Panc1 (cell line): ENCODE measurements around the gene ACADSB. TPM values are rescaled to one million over a fixed set of nuclear protein-coding genes. Genes with fewer than 3 reads are reported as not detected.

Source experiments
- ATAC-seq: fragments of 200-7000 bp; cut with Tn5 transposase; 2 replicates; pipeline ENCODE4 v1.9.1; 2020; ENCODE audit warnings: mild to moderate bottlenecking, moderate library complexity
- BruUV-seq: library from RNA; stranded (reverse); fragments of 400-500 nt; replicated peaks from 2 replicates; lab custom pipeline; 2021; lab: Mats Ljungman, UMichigan
- CTCF ChIA-PET: fragments of 300-600 bp; sonication (Branson Sonifier 250); formaldehyde crosslinking; loops from one replicate; lab custom pipeline; 2022; ENCODE audit warnings: antibody characterized with exemption; lab: Charles Lee
- POLR2A ChIA-PET: fragments of 300-600 bp; sonication (Branson Sonifier 250); formaldehyde crosslinking; loops from one replicate; lab custom pipeline; 2022; ENCODE audit warnings: antibody characterized with exemption; lab: Charles Lee
- DNase-seq: peaks from one replicate; pipeline ENCODE4 v3.0.0-alpha.2; 2010; ENCODE audit warnings: low read depth, low spot score
- H3K27ac ChIP-seq: 2 replicates; pipeline ENCODE4 v1.5.1; 2011; ENCODE audit warnings: mild to moderate bottlenecking, low read length, inconsistent platforms
- H3K27me3 ChIP-seq: fragments of 200-500 bp; sonication (Bioruptor generic); 2 replicates; pipeline ENCODE4 v1.6.0; 2014; ENCODE audit warnings: low read length, inconsistent platforms; ENCODE audit not compliant: control insufficient read depth, insufficient read depth
- H3K36me3 ChIP-seq: fragments of 200-500 bp; sonication (Bioruptor generic); 2 replicates; pipeline ENCODE4 v1.5.1; 2014; ENCODE audit warnings: inconsistent platforms, mild to moderate bottlenecking, low read length, moderate library complexity; ENCODE audit not compliant: control insufficient read depth, insufficient read depth
- H3K4me1 ChIP-seq: 2 replicates; pipeline ENCODE4 v1.5.1; 2011; ENCODE audit warnings: inconsistent platforms, mild to moderate bottlenecking, low read length, moderate library complexity; ENCODE audit not compliant: control insufficient read depth, insufficient read depth
- H3K4me3 ChIP-seq, 2 experiments: 2 replicates each; pipeline ENCODE4 v1.5.1; 2011 to 2012; ENCODE audit warnings: low read depth in 2 of 2, low read length in 2 of 2, mild to moderate bottlenecking in 2 of 2, inconsistent platforms in 1 of 2, moderate library complexity in 1 of 2
- H3K9me3 ChIP-seq: fragments of 200-500 bp; sonication (Bioruptor generic); 2 replicates; pipeline ENCODE4 v1.5.1; 2014; ENCODE audit warnings: low read depth, mild to moderate bottlenecking, inconsistent platforms, low read length, moderate library complexity; ENCODE audit not compliant: control insufficient read depth, insufficient read depth
- POLR2AphosphoS5 ChIP-seq: IDR thresholded peaks from 2 replicates; pipeline ENCODE4 v1.6.1; 2012; ENCODE audit warnings: mild to moderate bottlenecking, low read depth, low read length, moderate library complexity
- SIN3A ChIP-seq: IDR thresholded peaks from 2 replicates; pipeline ENCODE4 v1.6.1; 2012; ENCODE audit warnings: low read depth, mild to moderate bottlenecking, low read length, moderate library complexity, borderline replicate concordance; ENCODE audit not compliant: insufficient read depth
- TCF7L2 ChIP-seq: IDR thresholded peaks from 2 replicates; pipeline ENCODE4 v1.6.1; 2011; ENCODE audit warnings: mild to moderate bottlenecking, low read depth, low read length, inconsistent platforms
- in situ Hi-C: cut with HindIII; loops from 2 replicates; pipeline ENCODE4 v1.10.0; 2016; ENCODE audit warnings: low sequenced_read_pairs, low pct_unique_long_range_greater_than_20kb
- intact Hi-C: fragments of 100-400 bp; cut with micrococcal nuclease; formaldehyde crosslinking; loops from one replicate; pipeline ENCODE4 v1.10.0; 2022; ENCODE audit not compliant: unreplicated experiment
- total RNA-seq: library from RNA; stranded (reverse); gene quantifications from one replicate; pipeline ENCODE4 v1.2.1, GENCODE V29; 2021; ENCODE audit not compliant: unreplicated experiment
- TF ChIP-seq, protein P1 (sequence below): fragments of 450-650 bp; IDR thresholded peaks from 2 replicates; pipeline ENCODE4 v1.5.1; 2017; ENCODE audit warnings: mild to moderate bottlenecking
- TF ChIP-seq, protein P2 (sequence below), 2 experiments: IDR thresholded peaks; 2 replicates each; pipeline ENCODE4 v1.6.1; 2011 to 2012; ENCODE audit warnings: low read depth in 2 of 2, control low read depth in 1 of 2, low read length in 1 of 2, mild to moderate bottlenecking in 1 of 2, moderate library complexity in 1 of 2; ENCODE audit not compliant: insufficient read depth in 1 of 2

ACADSB gene
- total RNA-seq, 1 experiment from 2014 or later: 19.2 TPM

DNA sequence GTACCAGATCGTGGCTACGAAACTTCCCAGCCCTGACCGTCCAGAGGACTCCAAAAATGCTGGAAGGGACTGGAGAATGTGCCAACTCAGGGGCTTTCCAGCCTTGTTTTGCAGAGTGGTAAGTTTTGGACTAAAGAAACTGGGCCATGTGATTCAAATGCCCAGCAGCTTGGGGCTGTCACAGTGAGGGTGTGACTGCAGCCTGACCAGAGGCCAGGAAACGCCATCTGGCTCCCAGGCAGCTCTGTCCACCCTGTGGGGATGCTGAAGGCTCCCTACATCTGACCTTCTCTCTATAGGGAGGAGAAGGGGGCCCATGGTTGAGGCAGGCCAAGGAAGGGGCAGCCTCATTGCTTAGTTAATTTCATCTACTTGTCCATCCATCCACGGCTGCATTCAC, 65.4 kb downstream of the ACADSB start:
- DNase-seq (no peak), ATAC-seq (no peak)
- POLR2A ChIA-PET: no interaction called here
- no peaks in the 10 kb centered on the region for H3K9me3 ChIP-seq
- TF ChIP-seq, protein P1, sequence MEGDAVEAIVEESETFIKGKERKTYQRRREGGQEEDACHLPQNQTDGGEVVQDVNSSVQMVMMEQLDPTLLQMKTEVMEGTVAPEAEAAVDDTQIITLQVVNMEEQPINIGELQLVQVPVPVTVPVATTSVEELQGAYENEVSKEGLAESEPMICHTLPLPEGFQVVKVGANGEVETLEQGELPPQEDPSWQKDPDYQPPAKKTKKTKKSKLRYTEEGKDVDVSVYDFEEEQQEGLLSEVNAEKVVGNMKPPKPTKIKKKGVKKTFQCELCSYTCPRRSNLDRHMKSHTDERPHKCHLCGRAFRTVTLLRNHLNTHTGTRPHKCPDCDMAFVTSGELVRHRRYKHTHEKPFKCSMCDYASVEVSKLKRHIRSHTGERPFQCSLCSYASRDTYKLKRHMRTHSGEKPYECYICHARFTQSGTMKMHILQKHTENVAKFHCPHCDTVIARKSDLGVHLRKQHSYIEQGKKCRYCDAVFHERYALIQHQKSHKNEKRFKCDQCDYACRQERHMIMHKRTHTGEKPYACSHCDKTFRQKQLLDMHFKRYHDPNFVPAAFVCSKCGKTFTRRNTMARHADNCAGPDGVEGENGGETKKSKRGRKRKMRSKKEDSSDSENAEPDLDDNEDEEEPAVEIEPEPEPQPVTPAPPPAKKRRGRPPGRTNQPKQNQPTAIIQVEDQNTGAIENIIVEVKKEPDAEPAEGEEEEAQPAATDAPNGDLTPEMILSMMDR: no peak
- TF ChIP-seq SIN3A (no peak), TCF7L2 (no peak), POLR2AphosphoS5 (no peak)
- TF ChIP-seq, protein P2, sequence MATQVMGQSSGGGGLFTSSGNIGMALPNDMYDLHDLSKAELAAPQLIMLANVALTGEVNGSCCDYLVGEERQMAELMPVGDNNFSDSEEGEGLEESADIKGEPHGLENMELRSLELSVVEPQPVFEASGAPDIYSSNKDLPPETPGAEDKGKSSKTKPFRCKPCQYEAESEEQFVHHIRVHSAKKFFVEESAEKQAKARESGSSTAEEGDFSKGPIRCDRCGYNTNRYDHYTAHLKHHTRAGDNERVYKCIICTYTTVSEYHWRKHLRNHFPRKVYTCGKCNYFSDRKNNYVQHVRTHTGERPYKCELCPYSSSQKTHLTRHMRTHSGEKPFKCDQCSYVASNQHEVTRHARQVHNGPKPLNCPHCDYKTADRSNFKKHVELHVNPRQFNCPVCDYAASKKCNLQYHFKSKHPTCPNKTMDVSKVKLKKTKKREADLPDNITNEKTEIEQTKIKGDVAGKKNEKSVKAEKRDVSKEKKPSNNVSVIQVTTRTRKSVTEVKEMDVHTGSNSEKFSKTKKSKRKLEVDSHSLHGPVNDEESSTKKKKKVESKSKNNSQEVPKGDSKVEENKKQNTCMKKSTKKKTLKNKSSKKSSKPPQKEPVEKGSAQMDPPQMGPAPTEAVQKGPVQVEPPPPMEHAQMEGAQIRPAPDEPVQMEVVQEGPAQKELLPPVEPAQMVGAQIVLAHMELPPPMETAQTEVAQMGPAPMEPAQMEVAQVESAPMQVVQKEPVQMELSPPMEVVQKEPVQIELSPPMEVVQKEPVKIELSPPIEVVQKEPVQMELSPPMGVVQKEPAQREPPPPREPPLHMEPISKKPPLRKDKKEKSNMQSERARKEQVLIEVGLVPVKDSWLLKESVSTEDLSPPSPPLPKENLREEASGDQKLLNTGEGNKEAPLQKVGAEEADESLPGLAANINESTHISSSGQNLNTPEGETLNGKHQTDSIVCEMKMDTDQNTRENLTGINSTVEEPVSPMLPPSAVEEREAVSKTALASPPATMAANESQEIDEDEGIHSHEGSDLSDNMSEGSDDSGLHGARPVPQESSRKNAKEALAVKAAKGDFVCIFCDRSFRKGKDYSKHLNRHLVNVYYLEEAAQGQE (IDR thresholded peaks at IDR 0.05; ENCODE audit: insufficient read depth in 1 of 2, low read depth in 2 of 2, low read length in 1 of 2): no peak
- H3K4me3 ChIP-seq: no peak overlapping the region
- intact Hi-C loops: no loop called here
- in situ Hi-C loops: no loop called here
- H3K36me3 ChIP-seq: no peaks in the 10 kb centered on the region
- no peaks in the 10 kb centered on the region for H3K4me1 ChIP-seq
- peaks cover 11% of the 10 kb centered on the region for H3K27me3 ChIP-seq
- BruUV-seq: no TSS peak
- CTCF ChIA-PET: no interaction called here
- H3K27ac ChIP-seq: no peak overlapping the region

DNA sequence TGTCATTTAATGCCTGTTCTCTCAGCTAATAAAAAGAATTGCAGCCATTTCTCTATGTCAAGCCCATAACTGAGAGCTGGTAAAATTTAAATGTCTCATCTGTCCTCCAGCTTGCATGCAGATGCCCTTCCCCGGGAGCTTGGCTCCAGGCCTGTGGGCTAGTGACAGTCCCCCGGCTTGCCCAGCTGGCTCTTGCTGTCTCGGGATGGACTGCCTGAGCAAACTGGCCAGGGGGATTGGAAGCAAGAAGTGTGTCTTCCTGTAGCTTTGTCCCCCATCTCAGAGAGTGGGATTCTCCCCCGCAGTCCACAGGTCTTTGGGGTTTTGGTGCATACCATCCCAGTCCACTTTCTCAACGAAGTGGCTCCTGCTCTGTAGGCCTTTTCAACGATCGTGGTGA, 73.1 kb downstream of the ACADSB start:
- no peaks in the 10 kb centered on the region for H3K9me3 ChIP-seq
- no peak overlapping the region for H3K27ac ChIP-seq
- ChIA-PET POLR2A (no interaction called here), CTCF (no interaction called here)
- TF ChIP-seq TCF7L2 (no peak), SIN3A (no peak)
- no peak overlapping the region for H3K4me3 ChIP-seq
- no peaks in the 10 kb centered on the region for H3K27me3 ChIP-seq
- intact Hi-C loops (no loop called here), in situ Hi-C loops (no loop called here)
- H3K36me3 ChIP-seq: no peaks in the 10 kb centered on the region
- no TSS peak for BruUV-seq
- DNase-seq: no peak
- no peak for ATAC-seq
- H3K4me1 ChIP-seq: no peaks in the 10 kb centered on the region

DNA sequence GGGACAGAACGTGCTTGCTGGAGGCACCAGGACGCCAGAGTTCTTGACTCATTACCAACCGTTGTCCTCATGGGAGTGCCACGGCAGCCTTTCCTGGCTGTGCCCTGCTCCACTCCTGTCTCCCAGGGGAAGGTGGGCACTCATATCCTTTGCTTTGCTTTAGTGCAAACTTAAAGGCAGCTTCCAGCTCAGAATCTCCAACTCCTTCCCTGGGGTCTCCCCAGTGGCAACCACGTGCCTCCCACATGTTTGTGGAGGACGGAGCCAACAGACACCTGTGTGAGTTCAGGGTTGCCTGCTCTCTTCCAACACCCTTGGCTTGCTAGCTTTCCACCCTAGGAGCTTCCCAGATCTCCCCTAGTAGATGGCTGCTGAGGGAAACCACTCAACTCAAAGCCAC, 75.0 kb downstream of the ACADSB start:
- no TSS peak for BruUV-seq
- ATAC-seq (no peak), DNase-seq (no peak)
- H3K4me1 ChIP-seq: no peaks in the 10 kb centered on the region
- no peak overlapping the region for H3K4me3 ChIP-seq
- H3K9me3 ChIP-seq: no peaks in the 10 kb centered on the region
- TF ChIP-seq POLR2AphosphoS5 (no peak), SIN3A (no peak), TCF7L2 (no peak)
- TF ChIP-seq, protein P1: no peak
- TF ChIP-seq, protein P2 (IDR thresholded peaks at IDR 0.05; ENCODE audit: insufficient read depth in 1 of 2, low read depth in 2 of 2, low read length in 1 of 2): no peak
- H3K27ac ChIP-seq: no peak overlapping the region
- CTCF ChIA-PET: interaction anchor here (0.5 kb wide), 1 partner anchor 1649 kb away, joined by 4 read pairs; no protein-coding TSS in a partner anchor
- H3K27me3 ChIP-seq: no peaks in the 10 kb centered on the region
- intact Hi-C loops: no loop called here
- H3K36me3 ChIP-seq: no peaks in the 10 kb centered on the region
- in situ Hi-C loops: no loop called here
- POLR2A ChIA-PET: no interaction called here
